IMR-90 (cell line): ENCODE measurements around the gene SOCS3. TPM values are rescaled to one million over a fixed set of nuclear protein-coding genes. Genes with fewer than 3 reads are reported as not detected.

Experiments
- ATAC-seq: fragments of 200-7000 bp; cut with Tn5 transposase; 2 replicates; pipeline ENCODE4 v1.9.1; 2020; ENCODE audit warnings: low read depth, mild to moderate bottlenecking, moderate library complexity
- BruUV-seq: library from RNA; stranded (reverse); fragments of 400-500 nt; replicated peaks from 2 replicates; lab custom pipeline; 2021; lab: Mats Ljungman, UMichigan
- CTCF ChIA-PET: fragments of 300-600 bp; formaldehyde crosslinking; extraction: SDS; loops from one replicate; lab custom pipeline; 2021; ENCODE audit warnings: antibody characterized with exemption; lab: Yijun Ruan, JAX
- POLR2A ChIA-PET: fragments of 300-600 bp; sonication (Branson Sonifier 250); formaldehyde crosslinking; loops from one replicate; lab custom pipeline; 2022; ENCODE audit warnings: antibody characterized with exemption; ENCODE audit not compliant: unreplicated experiment; lab: Charles Lee
- DNase-seq: peaks from one replicate; pipeline ENCODE4 v3.0.0; 2013
- H2AFZ ChIP-seq: replicated peaks from 2 replicates; pipeline ENCODE3; 2013; ENCODE audit warnings: low read length, mild to moderate bottlenecking; ENCODE audit not compliant: poor library complexity
- H2AK5ac ChIP-seq: 2 replicates; pipeline ENCODE4 v1.6.1; 2013; ENCODE audit warnings: low read depth, low read length, inconsistent platforms
- H2AK9ac ChIP-seq: replicated peaks from 2 replicates; pipeline ENCODE3; 2013; ENCODE audit warnings: mild to moderate bottlenecking, low read depth, low read length, moderate library complexity; ENCODE audit not compliant: poor library complexity
- H2BK120ac ChIP-seq: 2 replicates; pipeline ENCODE4 v1.6.1; 2013; ENCODE audit warnings: low read depth, low read length, inconsistent platforms
- H2BK15ac ChIP-seq: 3 replicates; pipeline ENCODE4 v1.6.1; 2013; ENCODE audit warnings: low read depth, low read length, inconsistent platforms
- H2BK20ac ChIP-seq: 2 replicates; pipeline ENCODE4 v1.6.1; 2013; ENCODE audit warnings: low read depth, mild to moderate bottlenecking, inconsistent platforms, low read length, moderate library complexity
- H2BK5ac ChIP-seq: 2 replicates; pipeline ENCODE4 v1.6.1; 2013; ENCODE audit warnings: mild to moderate bottlenecking, low read depth, low read length, inconsistent platforms; ENCODE audit not compliant: poor library complexity, severe bottlenecking
- H3K14ac ChIP-seq: replicated peaks from 2 replicates; pipeline ENCODE4 v1.6.1; 2013; ENCODE audit warnings: low read depth, low read length, inconsistent platforms
- H3K18ac ChIP-seq: 2 replicates; pipeline ENCODE4 v1.6.1; 2013; ENCODE audit warnings: low read depth, low read length, control low read depth
- H3K23ac ChIP-seq: 2 replicates; pipeline ENCODE4 v1.6.1; 2013; ENCODE audit warnings: low read depth, low read length, inconsistent platforms
- H3K27ac ChIP-seq: 2 replicates; pipeline ENCODE4 v1.5.1; 2013; ENCODE audit warnings: mild to moderate bottlenecking, control low read depth, low read length; ENCODE audit not compliant: insufficient read depth
- H3K27me3 ChIP-seq: 2 replicates; pipeline ENCODE4 v1.6.1; 2013; ENCODE audit warnings: low read length; ENCODE audit not compliant: control insufficient read depth, insufficient read depth
- H3K36me3 ChIP-seq: 2 replicates; pipeline ENCODE4 v1.6.1; 2013; ENCODE audit warnings: low read length, mixed read lengths; ENCODE audit not compliant: control insufficient read depth, insufficient read depth
- H3K4ac ChIP-seq: 2 replicates; pipeline ENCODE4 v1.6.1; 2013; ENCODE audit warnings: low read depth, low read length, inconsistent platforms
- H3K4me1 ChIP-seq: 2 replicates; pipeline ENCODE4 v1.6.1; 2013; ENCODE audit warnings: low read length, mixed read lengths; ENCODE audit not compliant: control insufficient read depth, insufficient read depth
- H3K4me2 ChIP-seq: 2 replicates; pipeline ENCODE4 v1.6.1; 2013; ENCODE audit warnings: low read depth, mild to moderate bottlenecking, control low read depth, low read length, moderate library complexity
- H3K4me3 ChIP-seq: 2 replicates; pipeline ENCODE4 v1.5.1; 2013; ENCODE audit warnings: low read depth, mild to moderate bottlenecking, control low read depth, low read length, moderate library complexity; ENCODE audit not compliant: insufficient read depth
- H3K56ac ChIP-seq: 2 replicates; pipeline ENCODE4 v1.6.1; 2013; ENCODE audit warnings: low read length, inconsistent platforms; ENCODE audit not compliant: insufficient read depth; ENCODE audit errors: extremely low read depth
- H3K79me1 ChIP-seq, 2 experiments: 2 replicates each; pipeline ENCODE4 v1.6.1; 2013; ENCODE audit warnings: low read length in 2 of 2, inconsistent platforms in 1 of 2, low read depth in 1 of 2
- H3K9ac ChIP-seq: 2 replicates; pipeline ENCODE4 v1.6.1; 2013; ENCODE audit warnings: low read depth, low read length, control low read depth
- H3K9me1 ChIP-seq: 2 replicates; pipeline ENCODE4 v1.6.1; 2013; ENCODE audit warnings: low read length, inconsistent platforms; ENCODE audit not compliant: insufficient read depth
- H3K9me3 ChIP-seq: 2 replicates; pipeline ENCODE4 v1.6.1; 2013; ENCODE audit warnings: low read length; ENCODE audit not compliant: control insufficient read depth, insufficient read depth
- H4K20me1 ChIP-seq: 2 replicates; pipeline ENCODE4 v1.6.1; 2013; ENCODE audit warnings: low read length, inconsistent platforms; ENCODE audit not compliant: insufficient read depth
- H4K5ac ChIP-seq: 2 replicates; pipeline ENCODE4 v1.6.1; 2013; ENCODE audit warnings: mild to moderate bottlenecking, low read depth, low read length, control low read depth
- H4K8ac ChIP-seq, 2 experiments: 2 replicates each; pipeline ENCODE4 v1.6.1; 2013; ENCODE audit warnings: low read depth in 2 of 2, low read length in 2 of 2, control low read depth in 1 of 2, inconsistent platforms in 1 of 2
- H4K91ac ChIP-seq: 2 replicates; pipeline ENCODE4 v1.6.1; 2013; ENCODE audit warnings: low read depth, low read length, inconsistent platforms; ENCODE audit not compliant: insufficient read depth
- BHLHE40 ChIP-seq: fragments of 150-350 bp; IDR thresholded peaks from 2 replicates; pipeline ENCODE4 v1.6.1; 2016; ENCODE audit warnings: mild to moderate bottlenecking, low read depth, low read length
- CEBPB ChIP-seq: IDR thresholded peaks from 2 replicates; pipeline ENCODE4 v1.6.1; 2012; ENCODE audit warnings: low read depth, low read length, improper control_type of control experiment
- CHD1 ChIP-seq: IDR thresholded peaks from 2 replicates; pipeline ENCODE4 v1.6.1; 2012; ENCODE audit warnings: low read depth, low read length, improper control_type of control experiment
- FOS ChIP-seq: fragments of 150-350 bp; IDR thresholded peaks from 2 replicates; pipeline ENCODE4 v1.6.1; 2016; ENCODE audit warnings: low read depth, low read length
- MAFK ChIP-seq: IDR thresholded peaks from 2 replicates; pipeline ENCODE4 v1.6.1; 2012; ENCODE audit warnings: low read depth, low read length, improper control_type of control experiment
- MAZ ChIP-seq: IDR thresholded peaks from 2 replicates; pipeline ENCODE4 v1.6.1; 2012; ENCODE audit warnings: low read depth, mild to moderate bottlenecking, low read length, improper control_type of control experiment, moderate library complexity, borderline replicate concordance
- MXI1 ChIP-seq: IDR thresholded peaks from 2 replicates; pipeline ENCODE4 v1.6.1; 2012; ENCODE audit warnings: low read depth, mild to moderate bottlenecking, low read length, moderate library complexity, borderline replicate concordance
- NFE2L2 ChIP-seq: fragments of 150-350 bp; IDR thresholded peaks from 2 replicates; pipeline ENCODE4 v1.6.1; 2016; ENCODE audit warnings: low read depth, mild to moderate bottlenecking, low read length
- POLR2A ChIP-seq: IDR thresholded peaks from 2 replicates; pipeline ENCODE4 v1.6.1; 2012; ENCODE audit warnings: mild to moderate bottlenecking, low read depth, low read length
- RAD21 ChIP-seq: IDR thresholded peaks from 2 replicates; pipeline ENCODE4 v1.6.1; 2012; ENCODE audit warnings: low read length, improper control_type of control experiment
- RCOR1 ChIP-seq: IDR thresholded peaks from 2 replicates; pipeline ENCODE4 v1.6.1; 2012; ENCODE audit warnings: mild to moderate bottlenecking, low read length, improper control_type of control experiment; ENCODE audit not compliant: insufficient replicate concordance
- RFX5 ChIP-seq: IDR thresholded peaks from 2 replicates; pipeline ENCODE4 v1.8.0; 2012; ENCODE audit warnings: low read depth, mild to moderate bottlenecking, low read length, moderate library complexity
- SMC3 ChIP-seq: fragments of 150-350 bp; IDR thresholded peaks from 2 replicates; pipeline ENCODE4 v1.6.1; 2016; ENCODE audit warnings: low read depth, mild to moderate bottlenecking, antibody characterized with exemption, low read length, moderate library complexity
- WGBS, 2 experiments: methylation state at CpG; one replicate each; pipeline versions ENCODE4 v1.1.5 to v1.1.7; 2013; ENCODE audit warnings: missing lambda C conversion rate in 2 of 2; ENCODE audit not compliant: insufficient read length in 1 of 2; ENCODE audit errors: extremely low coverage in 2 of 2; 5-methylcytosine and 5-hydroxymethylcytosine counted together
- dilution Hi-C: fragments of 300-500 bp; cut with HindIII; formaldehyde crosslinking; loops from one replicate; pipeline ENCODE4 v1.14.3; 2018; ENCODE audit warnings: low sequenced_read_pairs; ENCODE audit not compliant: unreplicated experiment
- in situ Hi-C: fragments of 300-500 bp; cut with MboI; formaldehyde crosslinking; loops from 3 replicates; pipeline ENCODE4 v1.14.3; 2019; ENCODE audit warnings: low sequenced_read_pairs, inconsistent platforms, mixed read lengths
- intact Hi-C: fragments of 100-400 bp; cut with micrococcal nuclease; formaldehyde crosslinking; loops from 2 replicates; pipeline ENCODE4 v1.10.0; 2022
- polyA plus RNA-seq, 3 experiments: library from polyadenylated mRNA; depleted of rRNA; stranded (reverse); fragments of >200 nt; gene quantifications; 2 replicates each; pipeline ENCODE4 v1.2.3, GENCODE V29; 2012; ENCODE audit warnings: low replicate concordance in 1 of 3
- total RNA-seq: library from RNA; depleted of rRNA; stranded (reverse); fragments of >200 nt; gene quantifications from 2 replicates; pipeline ENCODE4 v1.2.3, GENCODE V29; 2012
- TF ChIP-seq, protein P1 (sequence below): fragments of 150-350 bp; IDR thresholded peaks from 2 replicates; pipeline ENCODE4 v1.6.1; 2017; ENCODE audit warnings: mild to moderate bottlenecking, antibody characterized with exemption, low read length, low read depth
- TF ChIP-seq, protein P2 (sequence below): conservative IDR thresholded peaks from 2 replicates; pipeline ENCODE4 v1.5.1; 2012; ENCODE audit warnings: mild to moderate bottlenecking, low read depth, low read length, improper control_type of control experiment
- TF ChIP-seq, protein P3 (sequence below): fragments of 150-350 bp; IDR thresholded peaks from 2 replicates; pipeline ENCODE4 v1.6.1; 2016; ENCODE audit warnings: low read depth, mild to moderate bottlenecking, low read length, moderate library complexity, borderline replicate concordance

Gene SOCS3
- total and polyA plus RNA-seq, 2 of the 4 experiments (the other 2 are of a cell fraction), result 19.2 to 19.9 TPM

DNA sequence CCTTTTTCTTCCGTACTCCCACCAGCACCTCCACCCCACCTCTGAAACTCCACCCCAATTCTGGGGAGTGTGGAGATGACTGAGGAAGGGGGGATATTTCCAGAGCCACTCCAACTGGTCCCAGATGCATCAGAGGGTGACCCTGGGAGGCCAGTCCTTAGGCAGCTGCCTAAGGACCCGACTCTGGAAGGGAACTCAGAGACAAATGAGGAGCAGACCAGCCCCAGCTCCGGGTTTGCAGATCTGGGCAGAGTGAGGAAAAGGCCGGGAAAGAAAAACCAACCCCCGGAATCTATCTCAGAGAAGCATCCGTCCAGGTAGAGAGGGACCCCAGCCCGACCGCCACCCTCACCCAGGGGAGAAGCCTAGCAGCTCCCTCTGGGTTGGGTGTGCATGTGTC is 41.5 kb downstream of the SOCS3 start:
- no peak overlapping the region for H3K14ac ChIP-seq
- dilution Hi-C loops, result no loop called here
- H3K27ac ChIP-seq, result no peak overlapping the region
- peak overlapping the region; percentile 44 for H2AK5ac ChIP-seq
- POLR2A ChIA-PET, result no interaction called here
- no peak overlapping the region for H3K4me2 ChIP-seq
- peaks cover 22% of the 10 kb centered on the region for H3K9me1 ChIP-seq
- no peak overlapping the region for H2AFZ ChIP-seq
- peaks cover 0 to 20% of the 10 kb centered on the region in 2 experiments; a peak in 2 of 4 replicates for H3K79me1 ChIP-seq
- no peak overlapping the region; the same call in 1 of the 2 replicates for H2BK120ac ChIP-seq
- no peak overlapping the region for H2BK20ac ChIP-seq
- H2BK15ac ChIP-seq, result peak overlapping the region; percentile 1; the same call in 1 of the 3 replicates
- intact Hi-C loops, result no loop called here
- H3K4me1 ChIP-seq, result peaks cover 42% of the 10 kb centered on the region
- in situ Hi-C loops, result no loop called here
- no peak for DNase-seq
- H3K36me3 ChIP-seq, result no peaks in the 10 kb centered on the region
- TF ChIP-seq BHLHE40 (no peak), NFE2L2 (no peak), MAFK (no peak), MAZ (no peak), SMC3 (no peak), RFX5 (no peak), CEBPB (no peak), CHD1 (no peak), MXI1 (no peak), RCOR1 (no peak), POLR2A (no peak), FOS (no peak), RAD21 (no peak)
- TF ChIP-seq, protein P1, sequence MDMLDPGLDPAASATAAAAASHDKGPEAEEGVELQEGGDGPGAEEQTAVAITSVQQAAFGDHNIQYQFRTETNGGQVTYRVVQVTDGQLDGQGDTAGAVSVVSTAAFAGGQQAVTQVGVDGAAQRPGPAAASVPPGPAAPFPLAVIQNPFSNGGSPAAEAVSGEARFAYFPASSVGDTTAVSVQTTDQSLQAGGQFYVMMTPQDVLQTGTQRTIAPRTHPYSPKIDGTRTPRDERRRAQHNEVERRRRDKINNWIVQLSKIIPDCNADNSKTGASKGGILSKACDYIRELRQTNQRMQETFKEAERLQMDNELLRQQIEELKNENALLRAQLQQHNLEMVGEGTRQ, result no peak
- TF ChIP-seq, protein P2, sequence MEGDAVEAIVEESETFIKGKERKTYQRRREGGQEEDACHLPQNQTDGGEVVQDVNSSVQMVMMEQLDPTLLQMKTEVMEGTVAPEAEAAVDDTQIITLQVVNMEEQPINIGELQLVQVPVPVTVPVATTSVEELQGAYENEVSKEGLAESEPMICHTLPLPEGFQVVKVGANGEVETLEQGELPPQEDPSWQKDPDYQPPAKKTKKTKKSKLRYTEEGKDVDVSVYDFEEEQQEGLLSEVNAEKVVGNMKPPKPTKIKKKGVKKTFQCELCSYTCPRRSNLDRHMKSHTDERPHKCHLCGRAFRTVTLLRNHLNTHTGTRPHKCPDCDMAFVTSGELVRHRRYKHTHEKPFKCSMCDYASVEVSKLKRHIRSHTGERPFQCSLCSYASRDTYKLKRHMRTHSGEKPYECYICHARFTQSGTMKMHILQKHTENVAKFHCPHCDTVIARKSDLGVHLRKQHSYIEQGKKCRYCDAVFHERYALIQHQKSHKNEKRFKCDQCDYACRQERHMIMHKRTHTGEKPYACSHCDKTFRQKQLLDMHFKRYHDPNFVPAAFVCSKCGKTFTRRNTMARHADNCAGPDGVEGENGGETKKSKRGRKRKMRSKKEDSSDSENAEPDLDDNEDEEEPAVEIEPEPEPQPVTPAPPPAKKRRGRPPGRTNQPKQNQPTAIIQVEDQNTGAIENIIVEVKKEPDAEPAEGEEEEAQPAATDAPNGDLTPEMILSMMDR, result no peak
- TF ChIP-seq, protein P3, sequence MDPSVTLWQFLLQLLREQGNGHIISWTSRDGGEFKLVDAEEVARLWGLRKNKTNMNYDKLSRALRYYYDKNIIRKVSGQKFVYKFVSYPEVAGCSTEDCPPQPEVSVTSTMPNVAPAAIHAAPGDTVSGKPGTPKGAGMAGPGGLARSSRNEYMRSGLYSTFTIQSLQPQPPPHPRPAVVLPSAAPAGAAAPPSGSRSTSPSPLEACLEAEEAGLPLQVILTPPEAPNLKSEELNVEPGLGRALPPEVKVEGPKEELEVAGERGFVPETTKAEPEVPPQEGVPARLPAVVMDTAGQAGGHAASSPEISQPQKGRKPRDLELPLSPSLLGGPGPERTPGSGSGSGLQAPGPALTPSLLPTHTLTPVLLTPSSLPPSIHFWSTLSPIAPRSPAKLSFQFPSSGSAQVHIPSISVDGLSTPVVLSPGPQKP, result no peak
- BruUV-seq, result no TSS peak
- H3K23ac ChIP-seq, result no peak overlapping the region
- no peak overlapping the region for H4K8ac ChIP-seq
- no peak overlapping the region; the same call in 1 of the 2 replicates for H3K4ac ChIP-seq
- 0 out of 2 replicates have a peak overlapping the region, but pooled peaks have one; percentile 22 for H4K91ac ChIP-seq
- H3K4me3 ChIP-seq, result no peak overlapping the region
- H2BK5ac ChIP-seq, result no peak overlapping the region
- no peak for ATAC-seq
- no peak overlapping the region for H3K18ac ChIP-seq
- H3K27me3 ChIP-seq, result no peaks in the 10 kb centered on the region
- no peak overlapping the region for H3K9ac ChIP-seq
- WGBS, 2 experiments, result 54% methylated on average over 3 of the region's 8 CpGs; no CpG with 5 or more reads in 1 of the 2 experiments
- peak overlapping the region; percentile 10 for H2AK9ac ChIP-seq
- H4K20me1 ChIP-seq, result no peaks in the 10 kb centered on the region; the same call in 1 of the 2 replicates
- H4K5ac ChIP-seq, result no peak overlapping the region
- CTCF ChIA-PET, result no interaction called here
- no peak overlapping the region for H3K56ac ChIP-seq
- no peaks in the 10 kb centered on the region for H3K9me3 ChIP-seq
